Activated CD8-positive, alpha-beta memory T cell treated with anti-CD3 and anti-CD28 coated beads for 4 hours (primary cell): Measurements from ENCODE around the gene STK17B.
"Not testable (repeated sequence)": the region's sequence is repeated elsewhere in the genome, so short reads cannot be mapped to it uniquely, and the experiment has no call there.

Experiments used
- DNase-seq, 2 donors: peaks; one replicate each; pipeline ENCODE4 v3.0.0-alpha.2; 2020; ENCODE audit warnings: low read depth in 2 of 2

The STK17B gene

GRCh38 chr2:196112418-196113034 is 58.9 kb downstream of the STK17B start:
- DNase-seq = no peak

- DNase-seq = no peak
Measured at GRCh38 chr2:196108604-196109003, 62.8 kb downstream of the STK17B start.

DNA sequence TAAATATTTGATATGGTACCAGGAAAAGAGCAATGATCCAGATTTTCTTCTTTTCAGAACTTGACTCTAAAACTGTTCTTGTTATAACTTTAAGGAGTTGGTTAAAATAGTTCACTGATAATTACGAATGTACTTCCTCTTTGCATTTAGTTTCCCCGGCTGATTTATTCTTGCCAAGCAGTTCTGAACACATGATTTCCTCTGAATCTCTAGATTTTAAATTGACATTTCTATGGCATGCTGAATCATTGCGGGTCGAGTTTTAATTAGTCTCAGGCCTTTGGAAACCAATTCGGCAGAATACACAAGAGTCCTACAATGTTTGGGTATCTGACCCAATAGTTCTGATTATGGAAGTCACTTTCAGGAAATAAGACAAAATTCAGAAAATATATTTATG is 65.4 kb downstream of the STK17B start:
- no peak for DNase-seq

DNA sequence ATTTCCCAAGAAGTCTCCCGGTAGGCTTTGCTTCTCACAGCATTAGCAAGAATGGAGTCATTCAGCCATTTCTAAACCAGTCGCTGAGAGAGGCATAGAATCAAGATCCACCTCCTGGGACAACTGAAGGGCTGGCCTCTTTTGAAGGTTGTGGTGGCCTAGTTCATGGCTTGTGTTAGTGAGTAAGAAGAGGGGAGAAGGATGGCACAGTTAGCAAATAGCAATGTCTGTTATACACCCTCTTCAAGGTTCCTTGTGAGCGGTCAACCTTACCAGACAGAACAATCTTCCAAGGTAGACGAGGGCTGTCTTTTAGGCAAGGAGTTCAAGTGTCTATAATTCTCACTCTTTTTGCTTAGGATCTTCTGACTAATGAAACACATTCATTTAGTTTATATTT is 67.3 kb downstream of the STK17B start:
- DNase-seq = no peak

- no peak for DNase-seq
Measured at GRCh38 chr2:196103626-196104025, 67.8 kb downstream of the STK17B start.

DNA sequence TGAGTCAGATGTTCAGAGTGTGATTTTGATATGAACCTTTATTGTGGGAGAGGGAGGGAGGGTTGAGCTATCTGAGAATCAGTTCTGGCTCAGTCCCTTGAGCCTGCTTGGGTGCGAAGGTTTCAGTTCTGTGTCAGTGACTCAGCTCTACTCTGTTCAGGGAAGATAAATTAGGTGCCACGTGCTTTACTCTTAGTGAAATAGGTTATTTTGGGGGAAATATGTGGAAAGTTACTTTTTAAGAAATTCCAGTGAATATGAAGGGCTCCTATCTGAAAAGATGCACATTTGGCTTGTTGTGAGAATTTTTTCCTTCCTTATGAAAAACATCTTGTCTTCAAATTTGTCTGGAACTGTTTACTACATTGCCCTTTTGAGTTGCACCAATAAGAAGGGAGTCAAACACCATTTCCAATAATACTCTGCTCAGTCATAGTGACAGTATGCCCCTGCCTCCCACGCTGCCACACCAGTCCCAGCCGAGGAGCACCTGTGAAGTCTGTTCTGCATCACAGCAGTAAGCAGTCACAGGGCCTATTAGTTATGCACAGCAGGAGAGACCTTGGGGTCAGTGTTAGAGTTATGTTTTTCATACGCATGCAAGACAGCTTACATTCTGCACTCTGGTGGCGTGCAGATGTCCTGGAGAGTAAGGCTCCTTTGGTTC is 69.9 kb downstream of the STK17B start:
- DNase-seq = no peak

DNA sequence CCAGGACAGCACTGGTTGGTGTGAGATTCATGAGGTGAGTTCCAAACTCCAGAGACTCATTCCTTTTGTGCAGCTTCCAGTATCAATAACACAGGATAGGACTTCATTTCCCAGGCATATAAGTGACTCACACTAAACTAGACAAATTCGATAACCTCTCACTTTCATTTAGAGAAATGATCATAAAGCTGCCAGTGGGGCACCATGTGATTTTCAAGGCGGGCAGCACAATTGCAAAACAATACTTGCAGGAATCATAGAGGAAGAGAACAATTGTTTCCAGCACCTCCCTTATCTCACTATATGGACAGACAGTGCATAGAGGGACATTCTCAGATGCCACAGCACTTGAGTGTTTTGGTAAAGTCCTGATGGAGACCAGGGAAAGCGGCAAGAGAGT is 71.5 kb downstream of the STK17B start:
- DNase-seq = no peak

- no peak for DNase-seq
Measured at GRCh38 chr2:196097864-196098660, 73.3 kb downstream of the STK17B start.

DNA sequence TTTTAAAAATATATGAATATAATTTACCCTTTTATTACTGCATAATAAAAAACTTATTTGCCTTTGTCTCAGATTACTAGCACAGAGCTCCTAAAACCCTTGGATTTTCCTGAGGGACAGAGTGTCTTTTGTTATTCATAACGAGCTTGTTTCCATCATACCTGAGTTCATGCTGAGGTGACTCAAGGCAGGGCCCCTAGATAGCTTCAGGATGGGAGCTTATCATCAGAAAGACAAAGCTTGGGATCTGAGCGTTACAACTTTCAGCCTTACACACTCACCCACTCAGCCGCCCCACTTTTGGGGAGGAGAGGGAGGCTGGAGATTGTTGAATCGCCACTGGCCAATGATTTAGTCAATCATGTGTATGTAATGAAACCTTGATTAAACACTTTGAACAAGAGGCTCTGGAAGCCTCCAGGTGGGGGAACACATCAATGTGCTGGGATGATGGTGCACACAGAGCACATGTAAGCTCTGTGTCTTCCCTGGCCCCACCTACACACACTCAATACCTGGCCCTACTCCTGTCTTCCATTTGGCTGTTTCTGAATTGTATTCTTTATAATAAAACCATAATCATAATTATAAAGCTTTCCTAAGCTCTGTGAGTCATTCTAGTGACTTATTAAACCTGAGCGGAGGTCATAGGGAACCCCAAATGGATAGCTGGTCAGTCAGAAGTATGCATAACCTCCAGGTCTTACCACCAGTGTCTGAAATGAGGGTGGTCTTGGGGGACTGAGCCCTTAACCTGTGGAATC is 74.2 kb downstream of the STK17B start:
- no peak for DNase-seq

GRCh38 chr2:196096264-196096663 is 75.1 kb downstream of the STK17B start:
- no peak for DNase-seq

DNA sequence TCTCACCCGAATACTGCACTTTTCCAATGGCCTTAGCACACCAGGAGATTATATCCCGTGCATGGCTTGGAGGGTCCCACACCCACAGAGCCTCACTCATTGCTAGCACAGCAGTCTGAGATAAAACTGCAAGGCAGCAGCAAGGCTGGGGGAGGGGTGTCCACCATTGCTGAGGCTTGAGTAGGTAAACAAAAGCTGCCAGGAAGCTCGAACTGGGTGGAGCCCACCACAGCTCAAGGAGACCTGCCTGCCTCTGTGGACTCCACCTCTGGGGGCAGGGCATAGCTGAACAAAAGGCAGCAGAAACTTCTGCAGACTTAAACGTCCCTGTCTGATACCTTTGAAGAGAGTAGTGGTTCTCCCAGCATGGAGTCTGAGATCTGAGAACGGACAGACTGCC is 81.9 kb downstream of the STK17B start:
- not testable (repeated sequence) for DNase-seq

DNA sequence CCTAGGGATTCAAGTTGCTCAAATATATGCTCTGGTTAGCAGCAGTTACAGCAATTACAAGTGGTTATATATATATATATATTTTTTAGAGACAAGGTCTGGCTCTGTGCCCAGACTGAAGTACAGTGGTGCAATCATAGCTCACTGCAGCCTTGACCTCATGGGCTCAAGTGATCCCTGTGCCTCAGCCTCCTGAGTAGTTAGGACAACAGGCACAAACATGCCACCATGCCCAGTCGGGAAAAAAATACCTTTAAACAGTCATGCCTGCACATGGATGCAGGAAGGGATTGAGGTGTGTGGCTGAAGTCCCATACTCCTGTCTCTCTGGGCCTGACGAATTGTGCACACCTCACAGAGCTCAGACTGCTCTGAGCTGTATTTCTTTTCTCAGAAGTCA is 83.2 kb downstream of the STK17B start:
- DNase-seq = no peak

GRCh38 chr2:196086517-196087368 is 84.6 kb downstream of the STK17B start:
- no peak for DNase-seq

DNA sequence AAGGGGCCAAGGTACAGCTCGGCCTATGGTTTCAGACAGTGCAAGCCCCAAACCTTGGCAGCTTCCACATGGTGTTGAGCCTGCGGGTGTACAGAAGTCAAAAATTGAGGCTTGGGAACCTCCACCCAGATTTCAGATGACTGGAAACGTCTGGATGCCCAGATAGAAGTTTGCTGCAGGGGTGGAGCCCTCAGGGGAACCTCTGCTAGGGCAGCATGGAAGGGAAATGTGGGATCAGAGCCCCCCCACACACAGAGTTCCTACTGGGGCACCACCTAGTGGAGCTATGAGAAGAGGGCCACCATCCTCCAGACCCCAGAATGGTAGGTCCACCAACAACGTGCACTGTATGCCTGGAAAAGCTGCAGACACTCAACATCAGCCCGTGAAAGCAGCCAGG is 87.8 kb downstream of the STK17B start:
- no peak for DNase-seq
